D341Med (cell line): ENCODE data around the gene APOBEC3F.
A peak's percentile ranks its signal among the peaks of the same experiment; 100 is the strongest.

Experiments used
- DNase-seq: peaks from one replicate; pipeline ENCODE4 v3.0.0; 2012; ENCODE audit warnings: low spot score

APOBEC3F gene

GRCh38 chr22:39092111-39092862 is 51.6 kb downstream of the APOBEC3F start:
- DNase-seq: peak; percentile 15

GRCh38 chr22:39094717-39095389 is 54.2 kb downstream of the APOBEC3F start:
- peak; percentile 12 for DNase-seq

GRCh38 chr22:39095971-39096370 is 55.3 kb downstream of the APOBEC3F start:
- DNase-seq: no peak

GRCh38 chr22:39097098-39098020 is 56.7 kb downstream of the APOBEC3F start, which contains the start of gene APOBEC3H:
Gene APOBEC3H, plus strand, starts transcription at chr22:39097244. Its CDS starts 3,035 bp downstream, at chr22:39100279.
- peak; percentile 27 for DNase-seq

GRCh38 chr22:39098026-39098425 is 57.4 kb downstream of the APOBEC3F start:
- DNase-seq: peak; percentile 15

- no peak for DNase-seq
Observed at GRCh38 chr22:39098576-39098975, 57.9 kb downstream of the APOBEC3F start.

- DNase-seq: peak; percentile 15
Observed at GRCh38 chr22:39101226-39101625, 60.6 kb downstream of the APOBEC3F start.

GRCh38 chr22:39103431-39103830 is 62.8 kb downstream of the APOBEC3F start:
- no peak for DNase-seq
